AG04450 (cell line): ENCODE results near the gene TUB. TPM values are rescaled to one million over a fixed set of nuclear protein-coding genes. Genes with fewer than 3 reads are reported as not detected.

ENCODE experiments used
- CTCF ChIA-PET: fragments of 300-600, 350-600 bp; formaldehyde crosslinking; extraction: SDS; loops from one replicate; lab custom pipeline; 2022; ENCODE audit warnings: antibody characterized with exemption, inconsistent platforms; lab: Charles Lee
- POLR2A ChIA-PET: fragments of 350-600 bp; formaldehyde crosslinking; extraction: SDS; loops from one replicate; lab custom pipeline; 2021; ENCODE audit warnings: antibody characterized with exemption, inconsistent platforms; lab: Yijun Ruan, JAX
- DNase-seq: peaks from one replicate; pipeline ENCODE4 v3.0.0-alpha.2; 2011; ENCODE audit warnings: low read depth, low spot score
- H3K27ac ChIP-seq: one replicate; pipeline ENCODE4 v1.5.1; 2012; ENCODE audit warnings: low read depth, low read length, control low read depth
- H3K27me3 ChIP-seq: one replicate; pipeline ENCODE4 v1.6.0; 2012; ENCODE audit warnings: low read length; ENCODE audit not compliant: control insufficient read depth, insufficient read depth
- H3K4me3 ChIP-seq: 2 replicates; pipeline ENCODE4 v1.5.1; 2011; ENCODE audit warnings: mild to moderate bottlenecking, low read depth, low read length, control low read depth
- H3K9me3 ChIP-seq: 2 replicates; pipeline ENCODE4 v1.5.1; 2012; ENCODE audit warnings: low read length; ENCODE audit not compliant: control insufficient read depth, insufficient read depth
- polyA plus RNA-seq: library from polyadenylated mRNA; depleted of rRNA; stranded (reverse); fragments of >200 nt; gene quantifications from 2 replicates; pipeline ENCODE4 v1.2.3, GENCODE V29; 2011
- TF ChIP-seq, protein P1 (sequence below): IDR thresholded peaks from 2 replicates; pipeline ENCODE4 v1.5.1; 2011; ENCODE audit warnings: low read depth, low read length, control low read depth, inconsistent platforms

Gene TUB
- polyA plus RNA-seq, 1 experiment: 13.9 TPM

GRCh38 chr11:8103909-8104308 lies 22.9 kb downstream of the TUB start:
- TF ChIP-seq, protein P1, sequence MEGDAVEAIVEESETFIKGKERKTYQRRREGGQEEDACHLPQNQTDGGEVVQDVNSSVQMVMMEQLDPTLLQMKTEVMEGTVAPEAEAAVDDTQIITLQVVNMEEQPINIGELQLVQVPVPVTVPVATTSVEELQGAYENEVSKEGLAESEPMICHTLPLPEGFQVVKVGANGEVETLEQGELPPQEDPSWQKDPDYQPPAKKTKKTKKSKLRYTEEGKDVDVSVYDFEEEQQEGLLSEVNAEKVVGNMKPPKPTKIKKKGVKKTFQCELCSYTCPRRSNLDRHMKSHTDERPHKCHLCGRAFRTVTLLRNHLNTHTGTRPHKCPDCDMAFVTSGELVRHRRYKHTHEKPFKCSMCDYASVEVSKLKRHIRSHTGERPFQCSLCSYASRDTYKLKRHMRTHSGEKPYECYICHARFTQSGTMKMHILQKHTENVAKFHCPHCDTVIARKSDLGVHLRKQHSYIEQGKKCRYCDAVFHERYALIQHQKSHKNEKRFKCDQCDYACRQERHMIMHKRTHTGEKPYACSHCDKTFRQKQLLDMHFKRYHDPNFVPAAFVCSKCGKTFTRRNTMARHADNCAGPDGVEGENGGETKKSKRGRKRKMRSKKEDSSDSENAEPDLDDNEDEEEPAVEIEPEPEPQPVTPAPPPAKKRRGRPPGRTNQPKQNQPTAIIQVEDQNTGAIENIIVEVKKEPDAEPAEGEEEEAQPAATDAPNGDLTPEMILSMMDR: no peak
- no peaks in the 10 kb centered on the region for H3K27me3 ChIP-seq
- H3K27ac ChIP-seq: no peak overlapping the region
- POLR2A ChIA-PET: no interaction called here
- no peak for DNase-seq
- no peak overlapping the region for H3K4me3 ChIP-seq
- H3K9me3 ChIP-seq: no peaks in the 10 kb centered on the region
- CTCF ChIA-PET: interaction anchor here (0.8 to 21.0 kb wide), 5 partner anchors 10 to 463 kb away, joined by 3 to 992 read pairs (median 3); no protein-coding TSS in a partner anchor

GRCh38 chr11:8105133-8105532 lies 24.1 kb downstream of the TUB start:
- TF ChIP-seq, protein P1: no peak
- no peaks in the 10 kb centered on the region for H3K27me3 ChIP-seq

DNA sequence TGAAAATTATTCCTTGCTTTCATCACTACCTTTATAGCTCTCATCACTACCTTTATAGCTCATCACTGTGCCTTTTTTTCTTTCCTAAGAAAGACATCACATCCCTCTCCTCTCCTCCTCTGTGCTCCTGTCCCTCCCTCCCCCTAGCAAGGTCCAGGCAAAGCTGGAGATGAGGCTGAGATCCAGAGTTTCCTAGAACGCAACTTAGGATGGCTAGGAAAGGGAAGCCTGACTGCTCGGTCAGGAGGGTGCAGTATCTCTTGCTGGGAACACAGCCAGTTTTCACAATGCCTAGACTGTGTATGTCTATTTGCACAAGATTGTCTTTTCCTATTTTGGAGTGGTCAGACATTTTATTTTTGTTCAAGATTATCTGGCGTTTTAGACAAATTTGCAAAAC lies 24.7 kb downstream of the TUB start:
- Histone ChIP-seq H3K4me3 (no peak overlapping the region), H3K27me3 (peaks cover 3% of the 10 kb centered on the region), H3K9me3 (no peaks in the 10 kb centered on the region), H3K27ac (no peak overlapping the region)
- ChIA-PET POLR2A (no interaction called here), CTCF (interaction anchor here (0.6 to 21.0 kb wide), 6 partner anchors 9 to 98 kb away, joined by 3 to 992 read pairs (median 8); no protein-coding TSS in a partner anchor)
- DNase-seq: no peak
- TF ChIP-seq, protein P1: no peak

More at GRCh38 chr11:8105133-8105532, 24.1 kb downstream of the TUB start:
- Histone ChIP-seq H3K4me3 (no peak overlapping the region), H3K27ac (no peak overlapping the region), H3K9me3 (no peaks in the 10 kb centered on the region)
- no peak for DNase-seq
- POLR2A ChIA-PET: no interaction called here
- CTCF ChIA-PET: interaction anchor here (0.6 to 21.0 kb wide), 5 partner anchors 9 to 98 kb away, joined by 3 to 992 read pairs (median 13); no protein-coding TSS in a partner anchor

DNA sequence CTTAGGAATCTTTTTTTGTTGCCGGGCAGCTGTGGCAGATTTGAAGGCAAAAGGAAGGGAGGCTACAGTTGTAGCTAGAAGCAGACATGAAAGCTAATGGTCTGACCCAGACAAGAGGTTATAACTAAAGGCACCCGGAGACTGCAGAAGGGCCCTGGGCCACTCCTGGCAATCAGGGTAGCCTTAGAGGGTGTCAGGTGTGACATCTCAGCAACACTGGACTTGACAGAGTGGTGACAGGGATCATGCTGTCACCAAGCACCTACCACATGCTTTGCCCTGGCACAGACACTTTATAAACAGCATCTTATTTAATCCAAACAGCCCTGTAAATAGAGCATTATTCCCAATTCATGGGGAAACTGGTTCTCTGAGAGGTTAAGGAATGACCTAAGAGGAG lies 25.7 kb downstream of the TUB start:
- POLR2A ChIA-PET: no interaction called here
- DNase-seq: no peak
- Histone ChIP-seq H3K27ac (no peak overlapping the region), H3K27me3 (peaks cover 3% of the 10 kb centered on the region), H3K4me3 (no peak overlapping the region), H3K9me3 (no peaks in the 10 kb centered on the region)
- CTCF ChIA-PET: interaction anchor here (1.6 to 7.0 kb wide), 5 partner anchors 8 to 120 kb away, joined by 6 to 96 read pairs (median 13); partner anchors contain the start of gene EIF3F
- TF ChIP-seq, protein P1: no peak

GRCh38 chr11:8107642-8108041 lies 26.6 kb downstream of the TUB start:
- H3K4me3 ChIP-seq: no peak overlapping the region
- TF ChIP-seq, protein P1: no peak
- H3K27me3 ChIP-seq: peaks cover 7% of the 10 kb centered on the region
- H3K9me3 ChIP-seq: no peaks in the 10 kb centered on the region
- POLR2A ChIA-PET: no interaction called here
- CTCF ChIA-PET: interaction anchor here (1.0 to 7.0 kb wide), 6 partner anchors 9 to 121 kb away, joined by 3 to 96 read pairs (median 10); partner anchors contain the start of gene EIF3F
- DNase-seq: no peak
- no peak overlapping the region for H3K27ac ChIP-seq
